Neuronal stem cell (in vitro differentiated cells): ENCODE results near the gene UBQLN1.

Experiments used
- DNase-seq: peaks from one replicate; pipeline ENCODE4 v3.0.0-alpha.2; 2013; ENCODE audit warnings: low spot score
- H2AFZ ChIP-seq: one replicate; pipeline ENCODE4 v1.6.1; 2013; ENCODE audit warnings: mild to moderate bottlenecking, low read length, inconsistent platforms
- H2AK5ac ChIP-seq: 2 replicates; pipeline ENCODE4 v1.6.1; 2013; ENCODE audit warnings: low read depth, mild to moderate bottlenecking, inconsistent platforms, low read length, moderate library complexity, mixed read lengths
- H2BK120ac ChIP-seq: 2 replicates; pipeline ENCODE4 v1.6.1; 2013; ENCODE audit warnings: low read depth, mild to moderate bottlenecking, inconsistent platforms, low read length, moderate library complexity, mixed read lengths
- H2BK12ac ChIP-seq: one replicate; pipeline ENCODE4 v1.6.1; 2013; ENCODE audit warnings: low read length, inconsistent platforms
- H2BK15ac ChIP-seq: 2 replicates; pipeline ENCODE4 v1.6.1; 2013; ENCODE audit warnings: mild to moderate bottlenecking, low read length, inconsistent platforms, mixed read lengths
- H2BK5ac ChIP-seq: one replicate; pipeline ENCODE4 v1.6.1; 2013; ENCODE audit warnings: inconsistent platforms, mild to moderate bottlenecking, low read length, moderate library complexity
- H3K14ac ChIP-seq: one replicate; pipeline ENCODE4 v1.6.1; 2013; ENCODE audit warnings: low read length, inconsistent platforms
- H3K18ac ChIP-seq: 2 replicates; pipeline ENCODE4 v1.6.1; 2013; ENCODE audit warnings: low read length, inconsistent platforms
- H3K23ac ChIP-seq: 2 replicates; pipeline ENCODE4 v1.6.1; 2013; ENCODE audit warnings: low read depth, mild to moderate bottlenecking, mixed read lengths, low read length, inconsistent platforms; ENCODE audit not compliant: poor library complexity
- H3K27ac ChIP-seq: replicated peaks from 3 replicates; pipeline ENCODE4 v1.5.1; 2013; ENCODE audit warnings: low read length, inconsistent platforms
- H3K27me3 ChIP-seq, 3 experiments: 2 replicates each; pipeline ENCODE4 v1.6.1; 2013; ENCODE audit warnings: low read length in 3 of 3, mild to moderate bottlenecking in 2 of 3, inconsistent platforms in 1 of 3, low read depth in 1 of 3, mixed read lengths in 1 of 3, moderate library complexity in 1 of 3; ENCODE audit not compliant: control insufficient read depth in 3 of 3, insufficient read depth in 3 of 3
- H3K36me3 ChIP-seq, 2 donors: replicated peaks in 1 of 2; 2 replicates each; pipeline ENCODE4 v1.6.1; 2013; ENCODE audit warnings: low read length in 2 of 2; ENCODE audit not compliant: control insufficient read depth in 2 of 2, insufficient read depth in 2 of 2
- H3K4ac ChIP-seq: 2 replicates; pipeline ENCODE4 v1.6.1; 2013; ENCODE audit warnings: inconsistent platforms, mild to moderate bottlenecking, low read length, moderate library complexity
- H3K4me1 ChIP-seq, 2 donors: 1 replicate in 1 of 2; 2 replicates in 1 of 2; pipeline ENCODE4 v1.6.1; 2013; ENCODE audit warnings: low read length in 2 of 2, low read depth in 1 of 2; ENCODE audit not compliant: control insufficient read depth in 2 of 2, insufficient read depth in 1 of 2
- H3K4me2 ChIP-seq: one replicate; pipeline ENCODE4 v1.6.1; 2013; ENCODE audit warnings: mild to moderate bottlenecking, low read length, inconsistent platforms; ENCODE audit not compliant: insufficient read depth, poor library complexity, severe bottlenecking
- H3K4me3 ChIP-seq, 2 donors: 2 replicates each; pipeline ENCODE4 v1.5.1; 2013; ENCODE audit warnings: low read length in 2 of 2, mild to moderate bottlenecking in 2 of 2, inconsistent platforms in 1 of 2, moderate library complexity in 1 of 2
- H3K79me1 ChIP-seq: one replicate; pipeline ENCODE4 v1.6.1; 2013; ENCODE audit warnings: low read depth, mild to moderate bottlenecking, inconsistent platforms, low read length, moderate library complexity
- H3K9ac ChIP-seq: one replicate; pipeline ENCODE4 v1.6.1; 2013; ENCODE audit warnings: mild to moderate bottlenecking, low read depth, low read length, inconsistent platforms; ENCODE audit not compliant: poor library complexity
- H3K9me3 ChIP-seq, 2 donors: replicated peaks in 1 of 2; 2 replicates each; pipeline versions ENCODE3 to v1.6.1; 2013; ENCODE audit warnings: low read length in 2 of 2, mild to moderate bottlenecking in 2 of 2, inconsistent platforms in 1 of 2, low read depth in 1 of 2, mixed read lengths in 1 of 2, moderate library complexity in 1 of 2; ENCODE audit not compliant: control insufficient read depth in 2 of 2, insufficient read depth in 1 of 2
- H4K8ac ChIP-seq: one replicate; pipeline ENCODE4 v1.6.1; 2013; ENCODE audit warnings: low read depth, mild to moderate bottlenecking, inconsistent platforms, low read length, moderate library complexity
- H4K91ac ChIP-seq: one replicate; pipeline ENCODE4 v1.6.1; 2013; ENCODE audit warnings: low read length, low read depth, mild to moderate bottlenecking, inconsistent platforms; ENCODE audit not compliant: poor library complexity
- WGBS, 2 donors: extraction: QIAGEN DNeasy Blood & Tissue Kit; methylation state at CpG; one replicate each; pipeline ENCODE4 v1.1.7; 2013; ENCODE audit warnings: missing lambda C conversion rate in 2 of 2, mixed read lengths in 1 of 2; ENCODE audit not compliant: insufficient read length in 2 of 2, insufficient replicate concordance in 1 of 2; ENCODE audit errors: extremely low coverage in 2 of 2; 5-methylcytosine and 5-hydroxymethylcytosine counted together

The UBQLN1 gene

DNA sequence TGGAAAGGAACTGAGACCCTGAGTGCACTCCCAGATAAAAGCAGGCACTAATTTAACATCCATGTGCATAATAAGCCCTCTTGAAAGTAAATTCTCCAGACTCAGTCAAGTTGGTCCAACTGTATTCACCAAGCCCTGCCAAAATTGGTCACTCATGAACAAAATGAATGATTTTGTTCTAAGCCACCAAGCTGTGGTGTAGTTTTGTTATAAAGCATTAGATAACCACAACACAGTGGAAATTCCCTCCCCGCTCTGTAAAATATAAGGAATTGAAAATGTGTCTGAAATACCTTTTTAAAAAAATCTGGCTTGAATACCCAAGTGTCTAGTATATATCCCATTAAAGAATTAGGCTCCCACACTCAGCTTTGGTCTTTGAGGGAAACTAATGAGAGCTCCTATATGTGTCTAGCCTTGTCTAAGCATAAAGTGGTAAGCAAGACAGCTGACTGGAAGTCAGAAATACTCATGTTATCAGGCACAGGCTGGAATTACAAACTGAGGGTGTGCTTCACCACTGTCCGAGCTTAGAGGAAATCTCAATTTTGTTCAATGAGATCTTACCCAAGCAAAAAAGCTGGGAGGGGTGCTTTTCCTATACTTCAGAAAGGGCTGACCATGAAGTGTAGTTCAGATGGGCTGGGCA is 51.6 kb downstream of the UBQLN1 start:
- WGBS, 2 donors = no CpG with 5 or more reads among the region's 2 CpGs

DNA sequence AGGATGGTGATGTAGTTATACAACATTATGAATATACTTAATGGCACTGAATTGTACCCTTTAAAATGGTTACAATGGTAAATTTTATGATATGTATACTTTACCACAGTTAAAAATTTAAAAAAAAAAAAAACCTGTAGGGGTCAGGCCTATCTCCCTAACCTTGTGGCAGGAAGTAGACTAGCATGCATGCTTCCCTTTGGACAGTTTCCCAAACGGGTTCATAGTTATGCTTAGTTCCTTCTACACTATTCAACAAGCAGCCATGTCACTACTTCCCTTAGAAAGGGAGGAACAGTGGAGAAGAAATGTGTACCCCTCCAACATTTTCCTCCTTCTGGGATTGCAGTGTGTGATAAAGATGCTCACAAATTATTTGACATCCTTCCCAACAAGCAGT is 52.3 kb downstream of the UBQLN1 start:
- Histone ChIP-seq H2AFZ (no peak overlapping the region), H4K91ac (no peak overlapping the region), H2AK5ac (no peak overlapping the region), H3K18ac (no peak overlapping the region), H3K9me3 (peaks cover 4 to 17% of the 10 kb centered on the region in 2 donors), H3K23ac (no peak overlapping the region), H2BK120ac (no peak overlapping the region), H3K4ac (no peak overlapping the region), H3K27me3 (no peaks in the 10 kb centered on the region), H3K4me2 (no peak overlapping the region), H2BK5ac (no peak overlapping the region), H2BK12ac (no peak overlapping the region), H3K14ac (no peak overlapping the region), H3K79me1 (no peaks in the 10 kb centered on the region), H3K4me3 (no peak overlapping the region), H3K36me3 (peaks cover 15 to 99% of the 10 kb centered on the region in 2 donors), H3K4me1 (no peaks in the 10 kb centered on the region), H4K8ac (no peak overlapping the region), H3K9ac (no peak overlapping the region), H3K27ac (no peak overlapping the region), H2BK15ac (no peak overlapping the region)
- no CpG with 5 or more reads among the region's 1 CpG for WGBS, 2 donors
- DNase-seq = no peak

More for the DNA sequence above, 51.6 kb downstream of the UBQLN1 start:
- H2AFZ ChIP-seq = no peak overlapping the region
- no peaks in the 10 kb centered on the region for H3K27me3 ChIP-seq
- H4K8ac ChIP-seq = no peak overlapping the region
- no peak overlapping the region for H3K27ac ChIP-seq
- no peak overlapping the region for H2BK120ac ChIP-seq
- H2BK5ac ChIP-seq = no peak overlapping the region
- no peak overlapping the region for H2BK15ac ChIP-seq
- H3K23ac ChIP-seq = no peak overlapping the region
- H3K4ac ChIP-seq = no peak overlapping the region
- H3K9me3 ChIP-seq = peaks cover 4 to 17% of the 10 kb centered on the region in 2 donors
- no peak for DNase-seq
- no peak overlapping the region for H2AK5ac ChIP-seq
- no peaks in the 10 kb centered on the region for H3K4me1 ChIP-seq
- no peaks in the 10 kb centered on the region for H3K79me1 ChIP-seq
- H3K18ac ChIP-seq = no peak overlapping the region
- no peak overlapping the region for H3K14ac ChIP-seq
- no peak overlapping the region for H2BK12ac ChIP-seq
- no peak overlapping the region for H3K4me3 ChIP-seq
- no peak overlapping the region for H4K91ac ChIP-seq
- H3K9ac ChIP-seq = no peak overlapping the region
- no peak overlapping the region for H3K4me2 ChIP-seq
- peaks cover 13 to 99% of the 10 kb centered on the region in 2 donors for H3K36me3 ChIP-seq

DNA sequence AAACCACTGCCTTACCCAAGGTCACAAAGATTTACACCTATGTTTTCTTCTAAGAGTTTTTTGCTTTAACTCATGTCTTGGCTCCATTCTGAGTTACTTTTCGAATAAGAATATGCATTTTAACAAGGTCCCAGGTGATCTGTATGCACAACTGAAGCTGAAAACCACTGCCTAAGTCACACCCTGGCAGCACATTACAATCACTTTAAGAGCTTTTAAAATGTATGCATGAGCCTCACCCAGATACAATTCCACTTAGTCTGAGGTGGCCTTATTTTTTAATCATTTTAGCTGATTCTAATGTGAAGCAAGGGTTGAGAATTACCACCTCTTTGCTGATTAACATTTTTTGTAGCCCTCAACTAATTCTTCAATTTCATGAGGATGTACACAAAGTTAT is 55.3 kb downstream of the UBQLN1 start:
- Histone ChIP-seq H3K14ac (no peak overlapping the region), H2AFZ (no peak overlapping the region), H3K4me3 (no peak overlapping the region), H3K23ac (no peak overlapping the region), H4K91ac (no peak overlapping the region), H3K4me1 (no peaks in the 10 kb centered on the region), H4K8ac (no peak overlapping the region), H3K9me3 (peaks cover 4 to 17% of the 10 kb centered on the region in 2 donors), H2AK5ac (no peak overlapping the region), H3K18ac (no peak overlapping the region), H3K27me3 (no peaks in the 10 kb centered on the region), H3K4me2 (no peak overlapping the region), H3K36me3 (peaks cover 11 to 84% of the 10 kb centered on the region in 2 donors), H2BK15ac (no peak overlapping the region), H3K79me1 (no peaks in the 10 kb centered on the region), H2BK120ac (no peak overlapping the region), H3K27ac (no peak overlapping the region), H2BK12ac (no peak overlapping the region), H2BK5ac (no peak overlapping the region), H3K4ac (no peak overlapping the region), H3K9ac (no peak overlapping the region)
- WGBS, 2 donors = no CpG with 5 or more reads among the region's 1 CpG
- no peak for DNase-seq

DNA sequence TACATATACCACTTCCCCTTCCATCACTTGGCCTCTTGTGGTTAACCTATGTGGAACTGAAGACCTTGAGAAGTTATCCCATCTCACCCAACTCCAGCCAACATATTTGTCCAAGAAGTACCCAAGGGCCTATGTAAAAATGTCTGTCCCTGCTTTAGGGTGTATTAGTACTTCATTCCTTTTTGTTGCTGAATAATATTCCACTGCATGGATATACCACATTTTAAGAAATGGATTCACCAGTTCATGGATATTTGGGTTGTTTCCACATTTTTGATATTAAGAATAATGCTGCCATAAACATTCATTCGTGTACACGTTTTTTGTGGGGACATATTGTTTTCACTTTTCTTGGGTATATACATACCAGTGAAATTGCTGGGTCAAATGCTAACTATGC is 56.2 kb downstream of the UBQLN1 start:
- Histone ChIP-seq H3K79me1 (no peaks in the 10 kb centered on the region), H2AK5ac (no peak overlapping the region), H2AFZ (no peak overlapping the region), H3K4me2 (no peak overlapping the region), H2BK120ac (no peak overlapping the region), H3K4me1 (no peaks in the 10 kb centered on the region), H2BK12ac (no peak overlapping the region), H3K4me3 (no peak overlapping the region), H3K9me3 (peaks cover 4 to 17% of the 10 kb centered on the region in 2 donors), H4K91ac (no peak overlapping the region), H3K27ac (no peak overlapping the region), H3K18ac (no peak overlapping the region), H3K14ac (no peak overlapping the region), H3K27me3 (no peaks in the 10 kb centered on the region), H4K8ac (no peak overlapping the region), H3K23ac (no peak overlapping the region), H3K36me3 (peaks cover 7 to 83% of the 10 kb centered on the region in 2 donors), H2BK5ac (no peak overlapping the region), H3K9ac (no peak overlapping the region), H3K4ac (no peak overlapping the region), H2BK15ac (no peak overlapping the region)
- no peak for DNase-seq
- WGBS, 2 donors = no CpG with 5 or more reads among the region's 2 CpGs
